NCI-H748 treated with DMSO at 0.1 percent for 48 hours (cell line): ENCODE results near the gene ETV3.

Experiments used
- DNase-seq: peaks from one replicate; lab custom pipeline; 2025; lab: John Stamatoyannopoulos, UW

ETV3 gene

GRCh38 chr1:157161901-157162300, 23.7 kb upstream of the ETV3 start:
- no peak for DNase-seq

GRCh38 chr1:157158967-157159366, 20.8 kb upstream of the ETV3 start:
- DNase-seq, result no peak

GRCh38 chr1:157157501-157158190, 19.5 kb upstream of the ETV3 start:
- DNase-seq, result no peak

- peak; percentile 9 for DNase-seq
These were observed 17.9 kb upstream of the ETV3 start for GRCh38 chr1:157156058-157156541.

DNA sequence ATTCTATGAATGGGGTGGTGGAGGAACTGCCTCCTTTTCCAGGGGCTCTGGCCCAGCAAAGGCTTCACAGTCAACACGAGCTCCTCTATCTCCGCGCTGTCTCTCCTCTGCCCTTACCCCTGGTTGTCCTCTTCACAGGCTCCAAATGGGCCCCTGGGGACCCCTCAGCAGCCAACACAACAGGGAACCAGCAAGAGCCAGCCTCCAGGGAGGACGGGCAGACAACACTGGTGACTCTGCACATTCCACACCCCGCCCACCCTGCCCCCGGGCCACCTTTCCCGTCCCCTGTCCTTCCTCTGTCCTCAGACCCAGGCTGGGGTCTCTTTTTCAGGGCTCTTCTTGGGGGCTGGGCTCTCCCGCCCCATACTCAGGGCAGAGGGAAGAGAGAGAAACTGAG, 17.5 kb upstream of the ETV3 start:
- no peak for DNase-seq

GRCh38 chr1:157154940-157155514, 16.8 kb upstream of the ETV3 start:
- no peak for DNase-seq

- no peak for DNase-seq
These were observed 16.1 kb upstream of the ETV3 start for GRCh38 chr1:157154291-157154690.

- no peak for DNase-seq
These were observed 15.6 kb upstream of the ETV3 start for GRCh38 chr1:157153746-157154145.

DNA sequence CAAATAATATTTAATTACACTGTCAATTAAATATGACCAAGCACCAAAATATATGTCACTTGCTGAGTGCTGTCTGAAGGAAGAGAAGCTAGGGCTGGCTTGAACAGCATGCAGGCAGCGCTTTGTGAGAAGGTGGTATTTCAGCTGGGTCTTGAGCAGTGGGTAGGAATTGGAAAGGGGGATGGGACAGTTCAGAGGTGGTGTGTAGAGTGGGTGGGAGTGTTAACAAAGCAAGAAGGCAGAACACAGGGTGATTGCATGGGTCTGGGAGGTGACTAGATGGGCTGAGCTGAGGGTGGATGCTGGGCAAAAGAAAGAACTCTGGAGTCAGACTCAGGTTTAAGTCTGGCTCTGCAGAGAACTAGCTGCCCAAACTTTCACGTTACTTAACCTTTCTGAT, 14.3 kb upstream of the ETV3 start:
- no peak for DNase-seq

DNA sequence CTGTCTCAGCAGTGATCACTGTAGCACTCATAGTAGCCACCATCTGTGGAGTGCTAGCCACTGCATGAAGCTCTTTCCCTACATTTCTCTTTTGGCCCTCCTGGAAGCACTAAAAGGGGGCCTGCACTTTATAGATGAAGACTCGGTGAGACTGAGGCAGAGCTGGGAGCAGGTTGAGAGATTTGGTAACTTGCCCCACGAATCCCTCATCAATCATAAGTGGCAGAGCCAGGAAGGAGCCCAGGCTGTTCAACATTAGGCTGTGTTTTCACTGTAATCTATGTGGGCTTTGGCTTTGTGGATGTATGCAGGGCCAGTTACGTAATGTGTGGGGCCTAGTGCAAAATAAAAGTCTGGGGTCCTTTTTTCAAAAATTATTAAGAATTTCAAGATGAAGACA, 13.3 kb upstream of the ETV3 start:
- DNase-seq, result no peak

GRCh38 chr1:157151073-157151472, 12.9 kb upstream of the ETV3 start:
- no peak for DNase-seq

DNA sequence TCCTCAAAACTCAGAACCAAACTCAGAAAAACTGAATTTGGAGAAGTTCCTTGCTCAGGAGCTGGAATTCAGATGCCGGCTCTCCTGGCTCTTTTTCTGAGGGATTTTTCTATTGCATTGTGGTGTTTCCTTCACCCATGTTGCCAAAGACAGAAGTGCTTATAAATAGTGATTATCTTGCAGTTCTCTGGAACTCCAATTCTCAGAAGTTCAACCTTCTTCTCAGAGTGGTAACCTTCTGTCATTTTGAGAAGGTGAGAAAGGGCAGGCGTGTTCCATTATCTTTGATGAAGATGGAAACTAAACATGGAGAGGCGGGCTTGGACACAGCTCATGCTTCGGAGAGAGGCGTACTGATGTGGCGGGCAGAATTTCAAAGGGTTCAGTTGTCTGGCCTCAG, 12.4 kb upstream of the ETV3 start:
- DNase-seq, result no peak

- no peak for DNase-seq
These were observed 9.9 kb upstream of the ETV3 start for GRCh38 chr1:157147906-157148700.

DNA sequence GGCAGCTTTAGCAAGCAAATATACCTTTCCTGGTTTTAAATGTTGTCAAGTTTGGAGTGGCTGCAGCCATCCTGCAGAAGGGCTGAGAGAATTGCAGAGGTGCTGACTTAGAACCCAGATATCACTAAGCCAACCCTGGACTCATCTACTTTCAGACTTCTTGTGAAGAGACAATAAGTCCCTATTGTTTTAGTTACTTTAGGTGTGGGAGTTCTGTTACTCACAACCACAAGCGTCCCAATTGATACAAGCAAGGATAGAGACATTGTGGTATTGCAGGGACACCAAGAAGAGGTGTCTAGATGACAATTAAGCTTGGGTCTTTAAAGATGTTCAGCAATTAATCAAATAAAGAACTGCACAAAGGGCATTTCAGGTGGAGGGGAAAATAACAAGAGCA, 8.8 kb upstream of the ETV3 start:
- DNase-seq, result no peak

- DNase-seq, result no peak
These were observed 8.0 kb upstream of the ETV3 start for GRCh38 chr1:157146244-157146643.

DNA sequence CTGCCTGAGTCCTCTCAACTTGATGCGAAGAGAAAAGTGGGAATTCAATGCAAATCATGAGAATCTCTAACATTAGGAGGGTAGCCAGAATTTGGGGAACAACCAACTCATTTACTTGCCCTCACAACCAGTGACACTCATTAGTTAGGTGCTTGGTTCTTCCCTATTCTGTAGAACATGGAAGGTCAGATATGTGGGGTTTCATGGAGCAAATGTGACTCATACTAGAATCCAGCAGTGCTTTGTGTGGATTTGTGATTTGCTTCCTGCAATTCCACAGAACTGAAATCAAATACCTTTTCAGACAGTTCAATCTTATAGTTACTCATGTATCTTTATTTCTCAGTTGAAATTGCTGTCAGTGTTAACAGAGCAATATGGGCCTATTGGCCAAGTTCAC, 6.9 kb upstream of the ETV3 start:
- no peak for DNase-seq

DNA sequence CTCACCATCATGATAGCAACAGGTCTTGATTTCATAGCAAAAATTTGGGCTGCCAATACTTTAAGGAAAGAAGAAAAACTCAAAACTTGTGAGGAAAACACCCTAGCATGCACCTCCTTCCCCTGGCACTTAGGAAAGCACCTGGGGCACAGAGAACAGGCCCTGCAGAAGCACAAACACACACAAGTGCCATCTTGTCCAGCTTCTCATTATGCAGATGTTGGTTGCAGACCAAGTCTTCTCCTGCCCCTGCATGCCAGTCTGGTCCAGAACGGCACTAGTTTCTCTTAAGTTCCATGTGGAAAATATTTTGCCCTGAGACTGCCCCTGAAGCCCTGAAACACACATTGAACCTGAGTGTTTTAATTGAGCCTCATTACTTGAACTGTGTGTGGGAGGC, 6.3 kb upstream of the ETV3 start:
- no peak for DNase-seq

GRCh38 chr1:157142765-157143423, 4.7 kb upstream of the ETV3 start:
- no peak for DNase-seq

DNA sequence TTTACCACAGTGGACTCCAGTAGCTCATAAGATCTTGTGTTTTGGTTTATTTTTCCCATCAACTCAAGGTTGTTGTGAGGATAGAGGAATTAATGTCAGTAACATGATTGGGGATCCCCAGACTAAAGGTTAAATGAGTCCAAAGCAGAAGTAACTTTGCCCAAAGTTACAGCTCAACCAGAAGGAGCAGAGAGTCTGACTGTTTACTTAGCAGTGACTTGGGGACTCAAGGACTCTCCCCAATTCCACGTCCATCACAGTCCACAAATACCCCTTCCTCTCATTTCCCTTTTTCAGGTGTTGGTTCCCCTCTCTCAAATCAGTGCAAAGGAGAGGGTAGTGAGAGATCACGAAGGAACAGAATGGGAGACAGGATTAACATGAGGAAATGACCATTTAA, 4.0 kb upstream of the ETV3 start:
- no peak for DNase-seq

- DNase-seq, result no peak
These were observed 3.1 kb upstream of the ETV3 start for GRCh38 chr1:157141212-157141855.

DNA sequence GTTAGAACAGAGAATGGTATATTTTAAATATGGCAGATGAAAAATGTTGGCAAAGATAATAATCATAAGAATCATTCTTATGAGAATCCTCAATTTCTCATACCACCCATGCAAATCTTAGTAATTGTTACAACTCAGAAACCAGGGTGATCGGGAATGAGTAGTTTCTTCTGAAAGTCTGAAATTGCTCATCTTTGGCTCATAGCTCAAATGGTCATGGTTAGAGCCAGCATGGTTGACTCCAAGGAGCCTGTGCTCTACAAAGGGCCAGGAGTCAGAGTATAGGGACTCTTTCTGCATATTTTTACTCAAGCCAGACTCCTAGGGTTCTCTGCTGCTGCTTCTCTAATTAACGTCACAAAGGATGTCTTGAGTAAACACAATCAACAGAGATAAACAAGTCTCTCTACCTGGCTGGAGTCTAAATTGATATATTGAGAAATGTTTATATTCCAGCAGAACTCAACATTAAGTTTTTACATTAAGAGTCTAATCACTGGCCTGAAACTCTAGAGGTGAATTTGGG, 1.9 kb upstream of the ETV3 start:
- no peak for DNase-seq
